ACHN (cell line): Measurements from ENCODE around the gene UBE2G1.
"Not testable (repeated sequence)": the region's sequence is repeated elsewhere in the genome, so short reads cannot be mapped to it uniquely, and the experiment has no call there.

Experiments used
- DNase-seq: peaks from one replicate; pipeline ENCODE4 v3.0.0-alpha.2; 2015
- in situ Hi-C: cut with HindIII; loops from 2 replicates; pipeline ENCODE4 v1.10.0; 2017; ENCODE audit warnings: low sequenced_read_pairs, low pct_ligation_motif_present, low pct_unique_long_range_greater_than_20kb

The UBE2G1 gene

DNA sequence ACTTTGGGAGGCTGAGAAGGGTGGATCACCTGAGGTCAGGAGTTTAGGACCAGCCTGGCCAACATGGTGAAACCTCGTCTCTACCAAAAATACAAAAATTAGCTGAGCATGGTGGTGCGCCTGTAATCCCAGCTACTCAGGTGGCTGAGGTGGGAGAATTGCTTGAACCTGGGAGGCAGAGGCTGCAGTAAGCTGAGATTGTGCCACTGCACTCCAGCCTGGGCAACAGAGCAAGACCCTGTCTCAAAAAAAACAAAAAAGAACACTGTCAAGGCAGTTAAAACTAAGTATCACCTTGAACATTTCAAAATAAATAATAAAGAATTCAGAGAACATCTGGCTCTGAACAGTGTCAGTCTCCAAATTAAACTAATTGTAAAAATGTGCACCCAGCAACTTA lies 16.3 kb downstream of the UBE2G1 start:
- DNase-seq, in situ Hi-C loops: not testable (repeated sequence)

DNA sequence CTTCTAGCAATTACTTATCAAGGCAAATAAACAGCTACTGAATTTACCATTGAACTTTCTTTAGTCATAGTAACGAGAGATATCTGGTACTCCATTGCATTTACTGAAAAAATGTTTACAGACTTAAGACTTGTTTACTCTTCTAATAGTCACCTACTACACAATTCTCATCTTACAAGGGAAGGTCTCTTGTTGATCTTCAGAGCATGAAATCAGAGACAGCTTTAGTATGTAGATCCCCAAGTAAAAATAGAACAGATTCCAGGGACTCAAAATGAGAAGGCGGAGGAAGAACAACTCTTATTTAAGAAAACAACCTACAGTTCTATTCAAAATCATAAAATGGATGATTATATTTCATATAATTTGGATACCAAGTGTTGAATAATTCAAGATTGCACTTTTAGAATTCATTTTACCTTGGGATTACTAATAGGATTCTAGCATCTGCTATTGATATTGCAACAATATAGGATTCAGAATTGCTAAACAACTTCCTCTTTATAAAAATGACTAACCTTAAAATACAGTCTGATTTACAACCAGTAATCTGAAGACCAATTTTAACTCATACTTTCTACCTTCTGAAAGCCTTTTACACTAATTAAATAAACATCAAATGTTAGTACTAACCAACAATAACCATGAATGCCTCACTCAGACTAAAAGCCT lies 20.8 kb downstream of the UBE2G1 start:
- DNase-seq = no peak

DNA sequence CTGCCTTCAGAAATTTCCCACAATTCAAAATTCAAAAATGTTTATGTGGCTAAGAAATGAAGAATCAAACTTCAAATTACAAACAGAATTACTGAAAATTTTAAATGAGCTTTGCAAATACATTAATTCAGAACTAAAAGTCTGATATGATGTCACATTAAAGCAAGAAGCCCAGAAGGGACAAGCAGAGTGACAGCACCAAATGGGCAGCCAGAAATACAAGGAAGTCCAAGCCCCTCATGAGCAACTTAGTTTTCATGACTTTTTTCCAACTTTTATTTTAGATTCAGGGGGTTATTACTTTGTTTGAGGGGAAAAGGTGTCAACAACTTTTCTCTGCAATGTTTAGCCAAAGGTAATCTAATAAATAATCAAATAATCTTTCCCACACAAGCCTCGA lies 21.5 kb downstream of the UBE2G1 start:
- in situ Hi-C loops = no loop called here
- DNase-seq = no peak

More for the DNA sequence above, 20.8 kb downstream of the UBE2G1 start:
- in situ Hi-C loops = no loop called here

DNA sequence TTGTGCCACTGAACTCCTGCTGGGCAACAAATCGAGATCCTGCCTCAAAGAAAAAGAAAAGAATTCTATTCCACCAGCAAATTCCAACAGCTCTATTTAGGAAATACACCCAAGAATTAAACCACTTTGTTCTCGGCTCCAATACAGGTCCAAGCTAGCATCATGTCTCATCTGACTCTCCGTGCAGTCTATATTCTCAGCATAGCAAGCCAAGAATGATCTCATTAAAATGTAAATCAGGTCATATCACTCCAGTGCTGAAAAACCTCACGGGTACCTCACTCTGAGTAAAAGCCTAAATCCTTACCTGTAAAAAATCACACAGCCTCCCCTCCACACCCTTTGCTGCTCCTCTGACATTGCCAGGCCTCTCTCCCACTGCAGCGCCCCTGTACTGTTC lies 23.9 kb downstream of the UBE2G1 start:
- in situ Hi-C loops = no loop called here

DNA sequence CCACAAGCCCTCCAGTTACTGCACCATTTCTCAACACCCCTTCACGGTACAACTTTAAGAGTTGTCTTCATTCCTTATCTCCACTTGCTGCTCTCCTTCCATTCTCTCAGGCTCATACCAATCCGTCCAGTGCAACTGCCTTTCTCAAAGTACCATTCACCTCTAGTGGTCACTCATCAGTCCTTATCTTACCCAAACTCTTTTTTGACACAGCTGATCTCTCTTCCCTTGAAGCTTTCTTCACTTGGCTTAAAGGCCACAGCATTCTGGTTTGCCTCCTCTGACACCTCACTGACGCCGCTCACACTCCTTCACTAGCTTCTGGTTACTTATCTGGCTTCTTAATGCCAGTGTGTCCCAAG lies 24.9 kb downstream of the UBE2G1 start:
- in situ Hi-C loops = no loop called here
- DNase-seq = no peak

More for the DNA sequence above, 23.9 kb downstream of the UBE2G1 start:
- DNase-seq = no peak

DNA sequence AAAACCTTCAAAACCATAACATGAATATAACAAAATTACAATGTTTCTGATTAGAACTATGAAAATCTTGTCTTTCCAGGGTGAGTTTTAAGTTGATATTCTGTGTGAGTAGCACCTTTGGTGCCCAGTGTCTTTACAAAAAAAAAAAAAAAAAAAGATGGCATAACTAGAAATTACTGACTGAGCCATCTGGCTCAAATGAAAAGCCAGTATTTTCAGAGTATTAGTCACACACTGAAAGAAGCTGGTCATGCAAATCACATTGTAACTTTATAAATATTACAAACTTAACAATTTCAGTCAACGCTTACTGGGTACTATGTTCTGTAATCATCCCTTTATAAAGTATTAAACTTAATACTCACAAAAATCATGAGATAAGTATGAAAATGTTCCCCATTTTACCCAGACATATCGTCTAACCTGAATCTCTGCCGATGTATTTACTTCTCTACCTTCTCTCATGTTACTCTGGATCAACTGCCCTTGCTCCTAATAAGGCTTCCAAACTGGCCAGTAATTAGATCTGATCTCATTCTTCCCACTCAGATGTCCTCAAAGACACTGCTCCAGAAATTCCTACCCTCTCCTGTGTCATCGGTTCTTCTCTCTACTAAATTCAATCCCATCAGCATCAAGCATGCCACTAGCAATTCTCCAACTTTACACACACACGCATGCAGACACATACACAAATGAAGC lies 25.4 kb downstream of the UBE2G1 start:
- in situ Hi-C loops = no loop called here
- no peak for DNase-seq

DNA sequence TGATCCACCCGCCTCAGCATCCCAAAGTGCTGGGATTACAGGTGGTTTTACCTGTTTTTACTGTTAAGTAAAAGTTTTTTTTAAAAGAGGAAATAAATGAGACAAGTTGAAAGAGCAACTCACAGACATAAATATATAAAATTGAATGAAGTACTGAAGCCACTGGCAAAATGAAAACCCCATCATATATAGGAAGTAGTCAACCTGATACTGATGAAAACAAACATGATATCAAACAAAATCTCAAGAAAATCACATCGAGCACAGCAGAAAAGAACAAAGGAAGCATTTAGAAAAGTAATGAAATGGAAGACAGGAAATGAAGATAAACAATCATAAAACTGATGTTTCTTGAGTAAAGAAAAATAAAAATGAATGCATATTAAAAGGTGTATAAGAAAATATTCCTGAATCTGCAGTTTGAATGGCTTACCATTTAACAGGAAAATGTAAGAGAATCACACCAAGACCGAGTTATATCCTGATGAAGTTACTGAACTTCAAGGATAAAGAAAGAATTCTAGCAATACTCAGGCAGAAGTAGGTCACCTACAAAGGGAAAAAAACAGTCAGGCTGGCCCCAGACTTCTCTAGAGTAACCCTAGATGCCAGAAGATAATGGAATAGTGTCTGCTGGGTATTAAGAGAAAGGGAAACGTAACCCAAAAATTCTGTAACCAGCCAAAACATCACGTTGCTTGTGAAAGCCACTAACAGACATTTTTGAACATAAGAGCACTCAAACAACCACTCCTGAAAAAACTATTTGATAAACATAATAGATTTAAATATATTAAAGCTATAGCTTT lies 31.5 kb downstream of the UBE2G1 start:
- no peak for DNase-seq
- in situ Hi-C loops = no loop called here

DNA sequence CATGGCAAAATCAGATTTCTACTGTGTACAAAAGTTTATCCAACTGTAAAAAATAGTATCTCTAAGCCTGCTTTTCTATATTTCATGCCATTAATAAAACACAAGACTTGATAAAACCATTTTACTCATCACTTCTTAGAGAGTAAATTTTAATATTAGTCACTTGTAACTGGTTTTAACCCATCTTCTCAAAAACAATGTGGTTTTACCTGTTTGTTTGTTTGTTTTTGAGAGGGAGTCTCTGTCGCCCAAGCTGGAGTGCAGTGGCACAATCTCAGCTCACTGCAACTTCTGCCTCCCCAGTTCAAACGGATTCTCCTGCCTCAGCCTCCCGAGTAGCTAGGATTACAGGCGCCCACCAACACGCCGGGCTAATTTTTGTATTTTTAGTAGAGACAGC lies 32.1 kb downstream of the UBE2G1 start:
- in situ Hi-C loops = no loop called here
- DNase-seq = no peak

DNA sequence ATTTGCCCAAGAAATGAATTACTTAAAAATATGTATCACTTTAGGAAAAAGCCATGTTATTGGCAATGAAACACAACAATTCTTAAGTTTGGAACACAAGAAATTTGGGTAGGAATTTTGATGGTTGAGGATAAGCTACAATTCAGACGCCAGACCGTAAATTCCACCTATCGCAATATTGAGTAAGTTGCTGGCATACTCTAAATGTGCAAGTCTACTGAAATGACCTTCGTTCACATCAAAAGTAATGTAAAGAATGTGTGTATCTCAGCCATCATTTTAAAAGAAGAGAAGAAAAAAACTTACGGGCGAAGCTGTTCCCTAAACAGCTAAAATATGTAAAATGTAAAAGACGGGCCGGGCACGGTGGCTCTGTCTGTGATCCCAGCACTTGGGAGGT lies 33.4 kb downstream of the UBE2G1 start:
- in situ Hi-C loops = no loop called here
- no peak for DNase-seq

DNA sequence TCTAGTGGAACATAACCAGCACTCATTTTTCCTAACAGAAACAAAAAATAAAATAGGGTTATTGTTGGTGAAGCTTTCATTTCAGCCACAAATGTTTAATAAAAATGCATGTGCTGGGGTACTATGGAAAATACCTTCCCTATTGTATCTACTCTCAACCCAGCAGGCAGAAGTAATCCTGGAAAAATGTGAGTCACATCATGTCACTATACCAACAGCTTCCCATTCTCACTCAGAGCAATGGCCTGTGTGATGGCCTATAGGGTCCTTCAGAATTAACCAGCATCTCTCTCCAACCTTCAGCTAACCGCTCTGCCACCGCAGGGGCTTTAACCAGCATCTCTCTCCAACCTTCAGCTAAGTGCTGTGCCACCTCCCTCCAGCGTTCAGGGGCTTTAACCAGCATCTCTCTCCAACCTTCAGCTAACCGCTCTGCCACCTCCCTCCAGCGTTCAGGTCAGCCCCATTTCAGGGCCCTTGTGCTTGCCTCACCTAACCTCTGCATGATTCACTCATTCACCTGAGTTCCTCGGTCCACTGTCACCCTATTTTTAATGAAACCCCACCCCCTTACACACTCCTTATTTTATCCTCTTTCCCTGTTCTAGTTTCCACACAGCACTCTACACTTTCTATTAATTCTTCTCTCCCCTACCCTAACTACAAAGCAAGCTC lies 34.0 kb downstream of the UBE2G1 start:
- peak; percentile 15 for DNase-seq
- in situ Hi-C loops = no loop called here

DNA sequence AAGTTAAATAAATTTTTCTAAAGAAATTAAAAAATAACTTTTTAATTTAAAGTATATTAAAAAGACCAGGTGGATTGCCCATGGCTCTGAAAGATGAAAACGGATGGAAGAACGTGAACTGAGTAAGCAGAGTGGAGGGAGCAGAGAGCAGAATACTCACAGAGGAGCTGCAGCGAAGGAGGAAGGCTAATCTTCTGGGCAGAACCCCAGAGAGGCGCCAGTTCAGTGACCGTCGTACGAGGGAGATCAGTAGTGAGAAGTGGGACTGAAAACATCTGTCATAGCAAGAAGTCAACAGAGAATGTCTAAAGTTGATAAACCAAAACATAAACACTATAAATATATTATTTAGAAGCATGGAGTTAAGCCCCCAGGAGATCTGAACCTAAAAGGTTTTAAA lies 34.9 kb downstream of the UBE2G1 start:
- in situ Hi-C loops = no loop called here
- DNase-seq = no peak

DNA sequence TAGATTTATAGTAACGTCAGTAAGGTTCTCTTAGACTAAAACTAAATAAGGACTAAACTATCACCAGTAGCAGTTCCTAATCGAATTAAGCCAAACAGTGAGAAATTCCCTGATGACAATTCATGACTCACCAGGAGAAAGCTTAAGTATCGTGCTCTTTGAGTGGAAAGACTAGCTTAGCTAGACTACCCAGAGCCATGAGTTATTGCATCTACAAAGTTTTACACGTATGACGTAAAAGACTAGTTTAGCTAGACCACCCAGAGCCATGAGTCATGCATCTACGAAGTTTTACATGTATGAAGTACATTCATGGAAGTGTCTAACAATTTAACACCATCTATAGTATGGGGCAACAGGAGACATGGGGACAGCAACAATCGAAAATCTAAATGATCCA lies 36.6 kb downstream of the UBE2G1 start:
- DNase-seq = peak; percentile 79
- in situ Hi-C loops = no loop called here

DNA sequence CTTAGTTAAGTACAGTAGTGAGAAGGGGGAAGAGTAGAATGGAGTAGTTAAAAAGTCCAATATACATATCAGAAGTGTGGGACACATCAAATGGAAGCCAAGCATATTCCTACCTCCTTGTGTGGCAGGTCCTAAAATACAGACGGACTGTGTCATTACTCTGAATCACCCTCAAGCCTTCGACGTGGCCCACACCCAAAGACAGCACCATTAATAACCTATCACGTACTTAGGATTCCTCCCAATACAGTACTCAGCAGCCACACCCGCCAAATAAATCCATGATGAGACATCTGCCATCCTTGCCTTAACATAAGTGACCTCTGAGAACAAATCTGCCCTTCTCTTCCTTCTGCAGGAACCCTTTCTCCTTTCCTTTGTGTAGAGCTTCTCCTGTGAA lies 38.9 kb downstream of the UBE2G1 start:
- in situ Hi-C loops = no loop called here
- no peak for DNase-seq

DNA sequence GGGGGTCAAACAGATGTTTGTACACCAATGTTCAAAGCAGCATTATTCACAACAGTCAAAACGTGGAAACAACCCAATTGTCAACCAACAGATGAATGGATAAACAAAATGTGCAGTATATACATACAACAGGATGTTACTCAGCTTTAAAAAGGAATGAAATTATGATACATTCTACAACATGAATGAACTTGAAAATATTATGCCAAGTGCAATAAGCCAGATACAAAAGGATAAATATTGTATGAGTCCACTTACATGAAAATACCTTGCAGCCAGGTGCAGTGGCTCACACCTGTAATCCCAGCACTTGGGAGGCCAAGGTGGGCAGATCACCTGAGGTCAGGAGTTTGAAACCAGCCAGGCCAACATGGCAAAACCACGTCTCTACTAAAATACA lies 39.9 kb downstream of the UBE2G1 start:
- no peak for DNase-seq

DNA sequence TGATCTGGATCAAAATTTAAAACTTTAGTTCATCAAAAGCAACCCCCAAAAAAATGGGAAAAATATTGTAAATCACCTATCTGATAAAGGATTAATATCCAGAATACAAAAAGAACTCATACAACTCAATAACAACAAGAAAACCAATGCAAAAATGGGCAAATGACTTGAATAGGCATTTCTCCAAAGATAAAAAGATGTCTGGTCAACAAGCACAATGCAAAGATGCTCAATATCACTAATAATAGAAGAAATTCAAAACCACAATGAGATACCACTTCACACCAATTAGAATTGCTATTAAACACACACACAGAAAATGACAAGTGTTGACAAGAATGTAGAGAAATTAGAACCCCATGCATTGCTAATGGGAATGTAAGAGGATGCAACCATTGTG lies 40.4 kb downstream of the UBE2G1 start:
- no peak for DNase-seq
- in situ Hi-C loops = no loop called here

More for the DNA sequence above, 39.9 kb downstream of the UBE2G1 start:
- in situ Hi-C loops = no loop called here

DNA sequence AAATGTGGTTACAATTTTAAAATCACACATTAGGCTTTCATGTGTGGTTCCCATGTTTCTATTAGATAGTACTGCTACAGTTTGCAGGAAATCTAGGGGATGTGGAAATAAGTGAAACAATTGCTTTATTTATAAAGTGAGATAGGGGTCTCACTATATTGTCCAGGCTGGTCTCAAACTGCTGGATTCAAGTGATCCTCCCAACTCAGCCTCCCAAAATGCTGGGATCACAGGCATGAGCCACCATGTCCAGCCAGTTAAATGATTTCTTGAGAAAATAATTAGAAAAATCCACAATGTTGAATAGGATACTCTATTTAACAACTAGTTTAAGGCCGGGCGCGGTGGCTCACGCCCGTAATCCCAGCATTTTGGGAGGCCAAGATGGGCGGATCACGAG lies 42.0 kb downstream of the UBE2G1 start:
- DNase-seq = no peak
- in situ Hi-C loops = no loop called here

DNA sequence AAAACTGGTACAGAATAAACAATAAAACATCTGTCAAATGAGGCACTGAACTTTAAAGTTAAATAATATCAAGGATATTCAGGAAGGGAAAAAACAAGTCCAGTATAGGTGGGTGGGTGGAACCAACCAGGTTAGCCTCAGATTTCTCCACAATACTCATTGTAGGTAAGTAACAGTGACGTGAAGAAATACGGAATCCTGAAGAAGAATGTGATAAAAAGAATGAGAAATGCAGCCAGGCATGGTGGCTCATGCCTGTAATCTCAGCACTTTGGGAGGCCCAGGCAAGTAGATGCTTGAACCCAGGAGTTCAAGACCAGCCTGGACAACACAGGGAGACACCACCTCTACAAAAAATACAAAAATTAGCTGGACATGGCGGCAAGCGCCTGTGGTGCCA lies 47.3 kb downstream of the UBE2G1 start:
- DNase-seq = no peak
- in situ Hi-C loops = no loop called here

DNA sequence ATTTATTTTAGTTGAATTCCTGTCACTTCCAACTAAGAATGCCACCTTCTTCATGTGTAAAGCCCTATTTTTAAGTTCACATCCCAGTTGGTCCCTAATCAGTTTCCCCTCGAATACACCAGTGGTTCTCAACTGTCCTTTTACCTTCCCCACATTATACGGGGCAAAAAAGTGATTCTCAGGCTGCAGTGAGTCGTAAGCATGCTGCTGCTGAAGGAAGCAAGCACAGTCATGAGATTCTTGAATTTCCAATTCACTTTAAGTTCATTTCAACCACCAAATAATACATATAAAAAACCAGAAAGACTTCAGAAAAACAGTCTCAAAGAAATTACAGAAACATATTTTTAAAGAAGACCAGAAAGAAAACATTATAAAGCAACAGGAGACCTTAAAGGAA lies 47.9 kb downstream of the UBE2G1 start:
- DNase-seq = peak; percentile 31

DNA sequence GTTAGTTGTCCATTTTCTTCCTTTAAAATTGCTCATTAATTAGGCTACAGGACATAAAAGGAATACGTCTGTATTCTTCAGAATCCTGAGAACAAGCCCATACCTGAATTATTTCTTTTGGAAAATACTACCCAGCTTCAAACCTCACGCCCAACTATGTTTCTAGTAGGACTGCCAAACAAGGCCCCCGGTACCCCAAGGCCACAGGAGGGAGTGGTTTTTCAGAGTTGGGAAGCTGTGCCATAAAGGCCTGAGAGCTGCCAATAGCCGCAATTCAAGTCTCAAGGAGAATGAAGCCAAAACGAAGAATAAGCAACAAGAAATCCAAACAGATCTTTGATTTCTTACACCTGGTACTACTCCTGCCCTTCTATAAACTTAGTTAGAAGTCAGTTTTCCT lies 48.3 kb downstream of the UBE2G1 start:
- no peak for DNase-seq
- in situ Hi-C loops = no loop called here

More for the DNA sequence above, 47.9 kb downstream of the UBE2G1 start:
- in situ Hi-C loops = no loop called here
